GM18499 (cell line): ENCODE data around the gene BRD1.

Experiments
- ATAC-seq: cut with Tn5 transposase; IDR thresholded peaks from one replicate; pipeline ENCODE4 v1.9.1; 2021; ENCODE audit warnings: moderate number of reproducible peaks; ENCODE audit not compliant: insufficient read depth, unreplicated experiment

Gene BRD1

GRCh38 chr22:49827853-49828598 lies at the start of gene BRD1:
BRD1 (minus strand) TSS chr22:49827873; CDS start chr22:49824317, 3,556 bp downstream.
- no peak for ATAC-seq

GRCh38 chr22:49873228-49873940 lies 45.7 kb upstream of the BRD1 start:
- ATAC-seq: no peak

- ATAC-seq: no peak
Measured at GRCh38 chr22:49872347-49872746, 44.7 kb upstream of the BRD1 start.

- ATAC-seq: no peak
Measured at GRCh38 chr22:49871482-49871881, 43.8 kb upstream of the BRD1 start.

GRCh38 chr22:49869845-49870712 lies 42.4 kb upstream of the BRD1 start:
- no peak for ATAC-seq

GRCh38 chr22:49869086-49869830 lies 41.6 kb upstream of the BRD1 start:
- no peak for ATAC-seq

- no peak for ATAC-seq
Measured at GRCh38 chr22:49867303-49868265, 39.9 kb upstream of the BRD1 start.

- no peak for ATAC-seq
Measured at GRCh38 chr22:49866646-49867045, 39.0 kb upstream of the BRD1 start.

GRCh38 chr22:49866134-49866533 lies 38.5 kb upstream of the BRD1 start:
- ATAC-seq: no peak

GRCh38 chr22:49865156-49865555 lies 37.5 kb upstream of the BRD1 start:
- ATAC-seq: no peak

- no peak for ATAC-seq
Measured at GRCh38 chr22:49863931-49864330, 36.3 kb upstream of the BRD1 start.

- ATAC-seq: no peak
Measured at GRCh38 chr22:49862496-49862776, 34.8 kb upstream of the BRD1 start.

GRCh38 chr22:49861642-49862495 lies 34.2 kb upstream of the BRD1 start:
- no peak for ATAC-seq

- ATAC-seq: no peak
Measured at GRCh38 chr22:49858827-49859226, 31.2 kb upstream of the BRD1 start.

GRCh38 chr22:49856766-49857618 lies 29.3 kb upstream of the BRD1 start:
- no peak for ATAC-seq

GRCh38 chr22:49856343-49856742 lies 28.7 kb upstream of the BRD1 start:
- no peak for ATAC-seq

- ATAC-seq: no peak
Measured at GRCh38 chr22:49855251-49855911, 27.7 kb upstream of the BRD1 start.
